NCI-H82 (cell line): ENCODE results near the gene TSPO.

Experiments used
- DNase-seq: peaks from one replicate; lab custom pipeline; 2025; lab: John Stamatoyannopoulos, UW

The TSPO gene

DNA sequence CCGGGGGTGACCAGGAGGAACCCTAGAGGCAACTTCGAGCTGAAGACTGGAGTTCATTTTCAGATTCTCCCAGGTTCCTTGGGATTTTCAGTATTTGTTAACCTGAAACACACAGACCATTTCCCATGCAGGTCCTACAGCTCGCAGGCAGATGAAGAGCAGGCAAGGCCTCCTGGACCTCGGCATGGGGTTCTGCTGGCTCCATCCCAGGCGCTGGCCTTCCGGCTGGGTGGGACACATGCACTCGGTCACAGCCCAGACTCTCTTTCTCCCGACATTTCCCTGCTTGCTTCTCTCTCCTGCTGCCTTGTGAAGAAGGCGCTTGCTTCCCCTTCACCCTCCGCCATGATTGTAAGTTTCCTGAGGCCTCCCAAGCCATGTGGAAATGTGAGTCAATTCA, 51.0 kb downstream of the TSPO start:
- DNase-seq = no peak

GRCh38 chr22:43202756-43203410, 51.5 kb downstream of the TSPO start:
- no peak for DNase-seq

GRCh38 chr22:43203471-43203981, 52.2 kb downstream of the TSPO start:
- DNase-seq = no peak

GRCh38 chr22:43205261-43205691, 53.9 kb downstream of the TSPO start:
- DNase-seq = no peak

GRCh38 chr22:43205748-43206508, 54.6 kb downstream of the TSPO start:
- no peak for DNase-seq

GRCh38 chr22:43206509-43207161, 55.3 kb downstream of the TSPO start:
- no peak for DNase-seq

GRCh38 chr22:43207386-43207785, 56.0 kb downstream of the TSPO start:
- no peak for DNase-seq

GRCh38 chr22:43207849-43208702, 56.7 kb downstream of the TSPO start:
- no peak for DNase-seq

DNA sequence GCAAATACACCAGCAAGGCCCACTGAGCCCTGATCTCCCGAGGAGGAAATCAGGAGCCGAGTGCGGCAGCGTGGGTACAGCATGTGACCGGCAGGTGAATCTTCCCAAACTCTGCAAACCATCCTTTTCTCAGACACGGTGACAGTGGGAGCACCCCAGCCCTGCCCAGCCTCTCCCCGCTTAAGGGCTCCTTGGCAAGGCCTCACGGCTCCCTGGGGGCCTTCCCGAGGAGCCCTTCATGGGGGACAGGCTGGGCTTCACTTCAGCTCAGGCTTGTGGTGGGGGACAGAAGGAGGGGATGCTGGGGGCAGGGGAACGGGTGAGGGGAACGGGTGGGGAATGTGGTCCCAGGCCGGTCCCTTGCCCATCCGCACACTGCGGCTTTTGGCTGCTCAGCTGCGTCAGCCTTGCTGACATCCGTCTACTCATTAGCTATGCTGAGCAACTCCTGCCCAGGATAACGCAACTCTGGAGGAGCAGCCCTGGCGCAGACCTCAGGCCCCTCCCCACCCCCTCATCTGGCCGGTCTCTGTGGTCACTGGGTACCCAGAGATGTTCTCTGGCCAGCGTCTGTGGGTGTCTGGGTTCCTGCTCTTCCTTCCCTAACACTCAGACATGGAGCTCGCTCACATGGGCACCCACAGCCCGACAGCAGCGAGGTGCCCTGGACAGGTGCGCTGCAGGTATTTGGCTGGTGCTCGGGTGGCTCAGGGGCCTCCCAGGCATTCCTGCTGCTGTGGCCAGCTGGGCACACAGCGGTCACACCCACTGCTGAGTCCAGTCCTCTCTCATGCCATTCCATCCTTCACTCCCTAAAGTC, 57.6 kb downstream of the TSPO start:
- no peak for DNase-seq

DNA sequence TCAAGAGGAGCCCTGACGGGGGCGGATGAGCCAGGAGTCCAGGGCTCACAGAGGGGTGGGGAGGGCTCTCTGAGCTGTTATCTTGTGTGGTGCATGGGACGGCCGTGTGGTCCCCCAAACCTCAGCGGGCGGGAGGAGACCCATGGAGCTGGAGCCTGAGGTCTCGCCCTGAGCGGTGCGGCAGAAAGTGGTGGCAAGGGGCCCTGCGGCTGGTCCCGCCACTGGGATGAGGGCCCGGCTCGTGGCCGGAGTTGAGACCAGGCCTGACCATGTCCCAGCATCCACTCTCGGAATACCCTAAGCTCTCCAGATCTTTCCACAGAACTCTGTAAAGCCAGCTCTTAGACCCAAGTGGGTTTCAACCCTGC, 58.1 kb downstream of the TSPO start:
- no peak for DNase-seq

DNA sequence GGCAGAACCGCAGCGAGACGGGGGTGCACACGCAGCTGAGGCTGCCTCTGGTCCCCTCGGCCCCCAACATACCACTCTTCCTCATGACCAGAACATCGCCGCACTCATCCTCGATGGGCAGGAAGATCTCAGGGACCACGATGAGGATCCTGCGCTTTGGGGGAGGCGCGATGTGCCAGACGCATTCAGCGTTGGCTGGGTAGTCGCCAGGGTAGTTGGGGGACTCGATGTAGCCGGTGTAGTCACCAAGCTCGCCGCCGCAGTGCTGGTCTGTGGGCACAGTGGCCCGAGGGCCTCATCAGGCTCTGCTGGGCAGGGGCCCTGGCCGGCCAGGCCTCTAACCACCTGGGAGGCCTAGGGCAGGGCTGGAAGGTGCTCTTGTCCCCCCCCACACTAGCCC, 58.6 kb downstream of the TSPO start:
- no peak for DNase-seq

GRCh38 chr22:43210631-43211515, 59.5 kb downstream of the TSPO start:
- DNase-seq = no peak

GRCh38 chr22:43211941-43212433, 60.6 kb downstream of the TSPO start:
- DNase-seq = no peak

- no peak for DNase-seq
Measured at GRCh38 chr22:43212434-43212952, 61.1 kb downstream of the TSPO start.
